Left ventricle myocardium inferior (tissue), 1 donor: ENCODE results near the gene AMACR. TPM values are rescaled to one million over a fixed set of nuclear protein-coding genes. Genes with fewer than 3 reads are reported as not detected.

Experiments used
- DNase-seq: peaks from one replicate; pipeline ENCODE4 v3.0.0-alpha.2; 2020
- H3K27ac ChIP-seq: fragments of 200-600 bp; replicated peaks from 2 replicates; pipeline ENCODE4 v1.8.0; 2021
- H3K27me3 ChIP-seq: fragments of 200-600 bp; 2 replicates; pipeline ENCODE4 v1.8.0; 2021; ENCODE audit warnings: low read depth
- H3K36me3 ChIP-seq: fragments of 200-600 bp; 2 replicates; pipeline ENCODE4 v1.8.0; 2021
- H3K4me1 ChIP-seq: fragments of 200-600 bp; 2 replicates; pipeline ENCODE4 v1.8.0; 2021
- H3K4me3 ChIP-seq: fragments of 200-600 bp; 2 replicates; pipeline ENCODE4 v1.8.0; 2021; ENCODE audit warnings: mild to moderate bottlenecking, moderate library complexity
- H3K9me3 ChIP-seq: fragments of 200-600 bp; replicated peaks from 2 replicates; pipeline ENCODE4 v1.8.0; 2021
- intact Hi-C: fragments of 100-400 bp; cut with micrococcal nuclease; formaldehyde crosslinking; loops from one replicate; pipeline ENCODE4 v1.11.0; 2022
- total RNA-seq: library from RNA; stranded (reverse); fragmentation: NEBNext Ultra II Directional; extraction: Animal tissue kit (Norgen Biotek cat#: 25700); gene quantifications from one replicate; pipeline ENCODE4 v1.2.1, GENCODE V29; 2021
- TF ChIP-seq, protein P1 (sequence below): fragments of 200-600 bp; IDR thresholded peaks from 2 replicates; pipeline ENCODE4 v1.8.0; 2021; ENCODE audit warnings: antibody characterized with exemption, mild to moderate bottlenecking, borderline replicate concordance
- donor health status: DM: no; HTN: yes; CAD: no; lungs with severe emphysema.

AMACR gene
- total RNA-seq, 1 donor from 2014 or later = 6.1 TPM

DNA sequence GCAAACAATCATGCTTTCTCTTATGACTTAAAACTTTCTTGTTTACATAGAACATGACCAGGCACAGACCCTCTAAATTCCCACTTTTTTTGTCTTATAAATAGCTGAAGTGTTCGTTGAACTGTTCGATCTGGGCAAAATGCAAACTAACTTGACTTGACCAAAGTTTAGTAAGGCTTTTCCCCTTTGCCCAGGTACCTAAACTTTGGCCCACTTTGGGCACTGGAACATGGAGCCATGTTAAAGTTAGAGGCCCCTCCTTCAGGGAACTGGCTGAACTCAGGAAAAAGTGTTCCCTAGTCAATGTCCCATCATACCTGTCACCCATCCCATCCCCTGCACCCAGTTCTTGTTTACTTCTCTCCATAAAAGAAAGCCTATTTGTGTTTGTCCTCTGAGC lies 9.4 kb upstream of the AMACR start:
- no peak for DNase-seq
- no peak overlapping the region for H3K27ac ChIP-seq
- no peaks in the 10 kb centered on the region for H3K27me3 ChIP-seq
- peaks cover 18% of the 10 kb centered on the region for H3K4me1 ChIP-seq
- H3K9me3 ChIP-seq = no peaks in the 10 kb centered on the region
- intact Hi-C loops = no loop called here
- TF ChIP-seq, protein P1, sequence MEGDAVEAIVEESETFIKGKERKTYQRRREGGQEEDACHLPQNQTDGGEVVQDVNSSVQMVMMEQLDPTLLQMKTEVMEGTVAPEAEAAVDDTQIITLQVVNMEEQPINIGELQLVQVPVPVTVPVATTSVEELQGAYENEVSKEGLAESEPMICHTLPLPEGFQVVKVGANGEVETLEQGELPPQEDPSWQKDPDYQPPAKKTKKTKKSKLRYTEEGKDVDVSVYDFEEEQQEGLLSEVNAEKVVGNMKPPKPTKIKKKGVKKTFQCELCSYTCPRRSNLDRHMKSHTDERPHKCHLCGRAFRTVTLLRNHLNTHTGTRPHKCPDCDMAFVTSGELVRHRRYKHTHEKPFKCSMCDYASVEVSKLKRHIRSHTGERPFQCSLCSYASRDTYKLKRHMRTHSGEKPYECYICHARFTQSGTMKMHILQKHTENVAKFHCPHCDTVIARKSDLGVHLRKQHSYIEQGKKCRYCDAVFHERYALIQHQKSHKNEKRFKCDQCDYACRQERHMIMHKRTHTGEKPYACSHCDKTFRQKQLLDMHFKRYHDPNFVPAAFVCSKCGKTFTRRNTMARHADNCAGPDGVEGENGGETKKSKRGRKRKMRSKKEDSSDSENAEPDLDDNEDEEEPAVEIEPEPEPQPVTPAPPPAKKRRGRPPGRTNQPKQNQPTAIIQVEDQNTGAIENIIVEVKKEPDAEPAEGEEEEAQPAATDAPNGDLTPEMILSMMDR = no peak
- H3K36me3 ChIP-seq = peaks cover 11% of the 10 kb centered on the region
- H3K4me3 ChIP-seq = no peak overlapping the region

DNA sequence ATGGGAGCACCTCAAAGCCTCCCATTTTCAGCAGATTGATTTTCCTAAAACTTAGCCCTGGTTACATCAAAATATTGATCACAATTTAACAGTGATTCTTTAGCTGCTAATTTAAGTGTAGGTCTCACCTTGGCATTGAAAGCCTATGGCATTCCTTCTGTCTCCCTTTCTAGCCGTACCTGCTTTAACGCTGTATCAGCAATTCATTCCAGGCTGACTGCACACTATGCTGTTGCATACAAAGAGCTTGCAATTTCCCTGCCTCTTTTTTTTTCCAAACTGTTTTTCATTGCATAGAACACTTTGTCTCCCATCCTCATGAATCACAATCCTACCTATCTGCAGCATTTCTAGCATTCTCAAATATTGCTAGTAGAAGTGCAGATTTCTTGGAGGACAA lies 8.9 kb upstream of the AMACR start:
- peaks cover 14% of the 10 kb centered on the region for H3K4me1 ChIP-seq
- DNase-seq = no peak
- H3K4me3 ChIP-seq = no peak overlapping the region
- TF ChIP-seq, protein P1 = no peak
- no peaks in the 10 kb centered on the region for H3K9me3 ChIP-seq
- H3K36me3 ChIP-seq = peaks cover 11% of the 10 kb centered on the region
- H3K27me3 ChIP-seq = no peaks in the 10 kb centered on the region
- no peak overlapping the region for H3K27ac ChIP-seq
- intact Hi-C loops = no loop called here

DNA sequence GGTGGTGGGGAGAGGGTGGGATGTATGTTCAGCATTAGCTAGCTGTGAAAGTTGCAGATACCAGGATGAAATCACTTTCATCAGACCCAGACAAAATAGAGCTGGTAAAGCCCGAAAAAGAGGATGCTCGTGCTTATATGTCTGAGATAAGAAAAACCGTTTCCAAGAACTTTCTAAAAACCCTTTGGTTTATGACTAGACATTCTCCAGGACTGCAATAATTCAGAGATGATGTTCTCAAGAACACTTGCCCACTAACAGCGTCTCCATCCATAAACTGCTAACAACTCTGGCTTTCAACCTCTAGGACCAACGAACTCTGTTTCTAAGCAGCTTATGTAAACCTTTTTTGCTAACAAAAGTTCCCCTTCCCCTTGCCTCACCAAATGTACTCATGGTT lies 8.4 kb upstream of the AMACR start:
- Histone ChIP-seq H3K27ac (no peak overlapping the region), H3K9me3 (no peaks in the 10 kb centered on the region), H3K4me3 (no peak overlapping the region), H3K27me3 (no peaks in the 10 kb centered on the region), H3K4me1 (peaks cover 9% of the 10 kb centered on the region), H3K36me3 (peaks cover 11% of the 10 kb centered on the region)
- DNase-seq = no peak
- intact Hi-C loops = no loop called here
- TF ChIP-seq, protein P1 = no peak

DNA sequence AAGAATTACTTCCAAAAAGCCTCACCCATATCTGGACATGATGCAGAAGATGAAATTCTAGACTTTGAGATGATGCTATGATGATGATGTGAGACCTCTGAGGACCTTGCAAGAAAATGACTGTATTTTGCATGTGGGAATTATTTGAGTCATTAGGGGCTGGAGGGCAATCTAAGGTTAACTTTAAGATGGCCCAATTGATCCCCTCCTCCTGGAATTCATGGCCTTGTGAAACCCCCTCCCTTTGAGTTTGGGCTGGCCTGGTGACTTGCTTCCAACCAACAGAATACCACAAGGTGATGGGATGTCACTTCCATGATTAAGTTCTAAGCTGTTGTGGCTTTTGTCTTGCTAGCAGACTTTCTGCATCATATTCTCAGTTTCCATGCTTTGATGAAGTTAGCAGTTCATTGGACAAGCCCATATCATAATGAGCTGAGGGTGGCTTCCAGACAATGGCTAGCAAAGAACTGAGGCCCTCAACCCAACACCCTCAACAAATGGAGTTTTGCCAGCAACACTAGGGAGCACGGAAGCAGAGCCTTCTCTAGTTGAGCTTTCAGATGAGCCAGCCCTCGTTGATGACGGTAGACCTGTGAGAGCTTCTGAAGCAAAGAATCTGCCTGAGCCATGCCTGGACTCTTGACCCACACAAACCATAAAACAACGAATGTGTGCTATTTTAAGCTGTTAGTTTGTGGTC lies 7.4 kb upstream of the AMACR start:
- Histone ChIP-seq H3K27ac (no peak overlapping the region), H3K9me3 (no peaks in the 10 kb centered on the region), H3K27me3 (no peaks in the 10 kb centered on the region), H3K36me3 (peaks cover 6% of the 10 kb centered on the region), H3K4me1 (peaks cover 6% of the 10 kb centered on the region), H3K4me3 (no peak overlapping the region)
- TF ChIP-seq, protein P1 = no peak
- intact Hi-C loops = no loop called here
- DNase-seq = no peak

DNA sequence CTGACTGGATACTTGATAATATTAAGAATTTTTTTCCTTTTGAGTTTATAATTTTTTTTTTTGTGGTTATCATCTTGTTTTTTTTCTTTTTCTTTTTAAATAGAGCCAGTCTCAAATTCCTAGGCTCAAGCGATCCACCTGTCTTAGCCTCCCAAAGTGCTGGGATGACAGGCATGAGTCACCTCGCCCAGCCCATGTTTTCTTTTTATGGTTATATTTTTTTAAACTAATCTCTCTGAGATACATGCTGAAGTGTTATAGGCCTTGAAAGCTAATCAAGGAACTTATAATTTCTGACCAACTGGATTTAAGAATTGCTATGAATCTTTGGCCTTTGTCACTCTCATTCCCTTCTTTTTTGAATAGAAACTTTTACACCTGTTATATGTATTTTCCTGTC lies 6.8 kb upstream of the AMACR start:
- no peaks in the 10 kb centered on the region for H3K27me3 ChIP-seq
- H3K4me1 ChIP-seq = peaks cover 6% of the 10 kb centered on the region
- intact Hi-C loops = no loop called here
- no peak for DNase-seq
- no peaks in the 10 kb centered on the region for H3K9me3 ChIP-seq
- no peak overlapping the region for H3K4me3 ChIP-seq
- H3K36me3 ChIP-seq = no peaks in the 10 kb centered on the region
- TF ChIP-seq, protein P1 = no peak
- no peak overlapping the region for H3K27ac ChIP-seq
